Lower lobe of right lung (tissue), 2 donors: ENCODE results near the gene MIPOL1. TPM values are rescaled to one million over a fixed set of nuclear protein-coding genes. Genes with fewer than 3 reads are reported as not detected.

Experiments used
- ATAC-seq, 2 donors: fragments of 200-7000 bp; cut with Tn5 transposase; one replicate each; pipeline ENCODE4 v1.9.1; 2020 to 2022; ENCODE audit warnings: mild to moderate bottlenecking in 2 of 2, moderate library complexity in 2 of 2
- DNase-seq: peaks from one replicate; pipeline ENCODE4 v3.0.0-alpha.2; 2020
- H3K27ac ChIP-seq: fragments of 200-600 bp; one replicate; pipeline ENCODE4 v1.8.0; 2022
- H3K27me3 ChIP-seq: fragments of 200-600 bp; one replicate; pipeline ENCODE4 v1.8.0; 2022; ENCODE audit warnings: low read depth
- H3K36me3 ChIP-seq: fragments of 200-600 bp; one replicate; pipeline ENCODE4 v1.8.0; 2022; ENCODE audit warnings: mild to moderate bottlenecking
- H3K4me1 ChIP-seq: fragments of 200-600 bp; one replicate; pipeline ENCODE4 v1.8.0; 2022
- H3K4me3 ChIP-seq: fragments of 200-600 bp; one replicate; pipeline ENCODE4 v1.8.0; 2022; ENCODE audit warnings: mild to moderate bottlenecking
- H3K9me3 ChIP-seq: fragments of 200-600 bp; one replicate; pipeline ENCODE4 v1.8.0; 2022
- intact Hi-C: fragments of 100-400 bp; cut with DNase I; formaldehyde crosslinking; loops from one replicate; pipeline ENCODE4 v1.11.0; 2022
- total RNA-seq: library from RNA; stranded (reverse); fragmentation: NEBNext Ultra II Directional; extraction: Animal tissue kit (Norgen Biotek cat#: 25700); gene quantifications from one replicate; pipeline ENCODE4 v1.2.1, GENCODE V29; 2021
- TF ChIP-seq, protein P1 (sequence below): fragments of 200-600 bp; IDR thresholded peaks from one replicate; pipeline ENCODE4 v1.8.0; 2022; ENCODE audit warnings: antibody characterized with exemption, mild to moderate bottlenecking
- donor health status: DM: no; HTN: yes; CAD: no; lungs with severe emphysema.

The MIPOL1 gene
- total RNA-seq, 1 donor from 2014 or later = 12.1 TPM

DNA sequence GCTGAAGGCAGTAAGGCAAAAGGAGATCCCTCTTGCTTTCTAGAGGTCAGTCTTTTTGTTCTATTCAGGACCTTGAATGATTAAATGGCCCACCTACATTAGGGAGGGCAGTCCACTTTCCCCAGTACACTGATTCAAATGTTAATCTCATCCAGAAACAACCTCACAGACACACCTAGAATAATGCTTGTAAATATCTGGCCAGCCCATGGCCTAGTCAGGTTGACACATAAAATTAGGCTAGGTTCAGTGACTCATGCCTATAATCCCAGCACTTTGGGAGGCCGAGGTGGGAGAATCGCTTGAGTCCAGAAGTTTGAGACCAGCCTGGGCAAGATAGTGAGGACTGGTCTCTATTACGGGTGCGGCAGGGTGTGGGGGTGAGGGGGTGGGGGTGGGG is 43.5 kb downstream of the MIPOL1 start:
- H3K27ac ChIP-seq = no peak overlapping the region
- no peaks in the 10 kb centered on the region for H3K4me1 ChIP-seq
- DNase-seq = no peak
- intact Hi-C loops = no loop called here
- no peaks in the 10 kb centered on the region for H3K27me3 ChIP-seq
- H3K9me3 ChIP-seq = no peaks in the 10 kb centered on the region
- H3K36me3 ChIP-seq = no peaks in the 10 kb centered on the region
- no peak overlapping the region for H3K4me3 ChIP-seq
- TF ChIP-seq, protein P1, sequence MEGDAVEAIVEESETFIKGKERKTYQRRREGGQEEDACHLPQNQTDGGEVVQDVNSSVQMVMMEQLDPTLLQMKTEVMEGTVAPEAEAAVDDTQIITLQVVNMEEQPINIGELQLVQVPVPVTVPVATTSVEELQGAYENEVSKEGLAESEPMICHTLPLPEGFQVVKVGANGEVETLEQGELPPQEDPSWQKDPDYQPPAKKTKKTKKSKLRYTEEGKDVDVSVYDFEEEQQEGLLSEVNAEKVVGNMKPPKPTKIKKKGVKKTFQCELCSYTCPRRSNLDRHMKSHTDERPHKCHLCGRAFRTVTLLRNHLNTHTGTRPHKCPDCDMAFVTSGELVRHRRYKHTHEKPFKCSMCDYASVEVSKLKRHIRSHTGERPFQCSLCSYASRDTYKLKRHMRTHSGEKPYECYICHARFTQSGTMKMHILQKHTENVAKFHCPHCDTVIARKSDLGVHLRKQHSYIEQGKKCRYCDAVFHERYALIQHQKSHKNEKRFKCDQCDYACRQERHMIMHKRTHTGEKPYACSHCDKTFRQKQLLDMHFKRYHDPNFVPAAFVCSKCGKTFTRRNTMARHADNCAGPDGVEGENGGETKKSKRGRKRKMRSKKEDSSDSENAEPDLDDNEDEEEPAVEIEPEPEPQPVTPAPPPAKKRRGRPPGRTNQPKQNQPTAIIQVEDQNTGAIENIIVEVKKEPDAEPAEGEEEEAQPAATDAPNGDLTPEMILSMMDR = no peak
- no peak for ATAC-seq

DNA sequence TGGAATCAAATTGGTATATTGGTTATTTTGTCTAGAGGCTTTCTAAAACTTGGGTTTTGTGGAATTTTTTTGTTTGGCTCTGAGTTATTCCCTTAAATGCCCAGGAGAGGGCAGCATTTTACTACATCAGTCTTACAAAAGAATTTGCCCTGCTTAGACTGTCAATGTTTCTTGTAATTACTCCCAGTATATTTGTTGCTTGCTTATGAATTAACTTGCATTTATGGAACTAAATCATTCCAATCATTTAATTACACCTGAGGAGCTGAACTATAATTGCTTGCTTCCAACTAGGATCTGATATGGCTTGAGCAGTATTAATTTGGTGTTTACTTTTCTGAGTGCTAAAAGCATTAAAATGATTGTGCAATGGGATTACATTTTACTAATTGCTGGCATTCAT is 48.7 kb downstream of the MIPOL1 start:
- Histone ChIP-seq H3K4me3 (no peak overlapping the region), H3K27me3 (no peaks in the 10 kb centered on the region), H3K9me3 (no peaks in the 10 kb centered on the region), H3K27ac (no peak overlapping the region), H3K4me1 (no peaks in the 10 kb centered on the region), H3K36me3 (no peaks in the 10 kb centered on the region)
- intact Hi-C loops = loop anchor here (5.0 kb wide), 1 partner anchor 346 kb away; no protein-coding TSS in a partner anchor
- DNase-seq = no peak
- TF ChIP-seq, protein P1 = peak; percentile 81
- ATAC-seq = peak; percentile 56 to 66

DNA sequence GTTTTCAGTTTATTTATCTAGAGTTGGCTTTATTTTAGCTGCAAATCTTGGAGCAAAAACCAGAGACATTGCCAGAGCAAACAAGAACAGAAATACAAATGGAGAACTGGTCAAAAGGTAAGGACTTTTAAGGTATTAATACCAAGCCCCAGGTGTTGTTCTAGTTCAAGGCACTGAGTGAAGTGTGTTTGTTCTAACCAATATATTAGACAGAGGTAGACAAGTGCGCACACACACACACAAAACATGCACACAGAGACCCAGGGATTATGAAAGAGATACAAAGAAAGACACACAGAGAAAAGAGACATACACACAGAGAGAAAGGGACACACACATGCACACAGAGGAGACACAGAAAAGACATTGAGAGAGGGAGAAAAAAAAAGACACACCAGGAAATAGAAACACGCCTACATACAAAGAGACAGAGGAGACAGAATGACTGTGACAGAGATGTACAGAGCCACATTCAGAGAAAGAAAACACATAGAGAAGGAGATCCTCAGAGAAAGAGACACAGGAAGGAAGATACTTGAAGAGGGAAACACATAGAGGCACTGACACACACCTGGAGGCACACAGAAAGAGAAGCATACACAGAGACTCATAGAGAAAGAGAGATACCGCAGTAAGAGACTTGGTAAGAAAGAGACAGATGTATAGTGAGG is 50.2 kb downstream of the MIPOL1 start:
- H3K27ac ChIP-seq = no peak overlapping the region
- no peak overlapping the region for H3K4me3 ChIP-seq
- H3K4me1 ChIP-seq = no peaks in the 10 kb centered on the region
- ATAC-seq (peak in 1 of 2 donors; percentile 32), DNase-seq (no peak)
- TF ChIP-seq, protein P1 = no peak
- H3K9me3 ChIP-seq = no peaks in the 10 kb centered on the region
- intact Hi-C loops = loop anchor here (5.0 kb wide), 1 partner anchor 344 kb away; no protein-coding TSS in a partner anchor
- H3K36me3 ChIP-seq = no peaks in the 10 kb centered on the region
- H3K27me3 ChIP-seq = no peaks in the 10 kb centered on the region

DNA sequence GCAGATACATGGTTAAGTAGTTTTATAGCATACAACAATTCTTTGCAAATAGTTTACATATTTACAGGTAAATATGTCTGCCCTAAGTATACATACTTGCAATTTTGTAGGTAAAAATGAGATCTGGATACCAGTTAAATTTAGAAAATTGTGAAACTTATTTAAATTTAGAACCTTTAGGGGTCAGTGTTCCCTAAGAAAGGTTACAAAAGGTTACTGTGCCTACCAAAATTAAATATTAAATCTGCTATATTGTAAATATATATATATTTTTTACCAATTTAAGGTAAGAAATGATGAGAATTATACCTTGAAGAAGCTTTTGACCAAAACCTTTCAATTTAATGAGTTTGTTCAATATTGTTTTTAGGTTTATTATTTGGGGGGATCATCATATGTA is 54.0 kb downstream of the MIPOL1 start:
- H3K36me3 ChIP-seq = no peaks in the 10 kb centered on the region
- H3K4me1 ChIP-seq = no peaks in the 10 kb centered on the region
- DNase-seq = no peak
- no peak for ATAC-seq
- no peaks in the 10 kb centered on the region for H3K27me3 ChIP-seq
- H3K4me3 ChIP-seq = no peak overlapping the region
- TF ChIP-seq, protein P1 = no peak
- no peak overlapping the region for H3K27ac ChIP-seq
- intact Hi-C loops = no loop called here
- no peaks in the 10 kb centered on the region for H3K9me3 ChIP-seq

DNA sequence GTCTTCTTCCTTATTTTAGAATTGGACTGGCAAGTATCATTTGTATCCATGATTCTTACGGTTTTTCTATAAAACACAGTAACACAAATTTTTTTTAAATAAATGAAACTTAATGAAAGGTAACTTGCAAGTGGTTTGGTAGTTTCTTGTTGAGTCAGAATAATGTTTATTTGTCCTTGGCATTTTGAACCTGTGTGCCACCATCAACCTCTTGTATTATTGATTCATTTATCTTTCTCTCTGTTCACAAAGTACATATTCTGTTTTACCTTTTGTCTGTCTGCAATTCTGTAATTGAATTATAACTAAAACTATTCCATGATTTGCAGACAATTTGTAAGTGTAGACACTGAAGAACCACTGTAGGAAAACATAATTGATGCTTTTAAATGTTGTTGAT is 54.7 kb downstream of the MIPOL1 start:
- no peaks in the 10 kb centered on the region for H3K27me3 ChIP-seq
- intact Hi-C loops = no loop called here
- H3K4me1 ChIP-seq = no peaks in the 10 kb centered on the region
- no peak overlapping the region for H3K4me3 ChIP-seq
- H3K36me3 ChIP-seq = no peaks in the 10 kb centered on the region
- ATAC-seq = no peak
- no peak for DNase-seq
- TF ChIP-seq, protein P1 = no peak
- no peaks in the 10 kb centered on the region for H3K9me3 ChIP-seq
- H3K27ac ChIP-seq = no peak overlapping the region
